ENCODE measurements around the gene ELP6.

ELP6 gene

GRCh38 chr3:47513125-47513929 is at the start of gene ELP6:
ELP6 (minus strand) TSS chr3:47513712; CDS start chr3:47513590, 122 bp downstream.
- DNase-seq: peak; percentile 97

GRCh38 chr3:47556351-47556750 is 42.8 kb upstream of the ELP6 start:
- DNase-seq: no peak

GRCh38 chr3:47554335-47554734 is 40.8 kb upstream of the ELP6 start:
- DNase-seq: no peak

- no peak for DNase-seq
Observed at GRCh38 chr3:47553407-47553806, 39.9 kb upstream of the ELP6 start.

GRCh38 chr3:47542471-47543173 is 29.1 kb upstream of the ELP6 start:
- no peak for DNase-seq

GRCh38 chr3:47541583-47542108 is 28.1 kb upstream of the ELP6 start:
- DNase-seq: no peak

GRCh38 chr3:47540281-47540680 is 26.8 kb upstream of the ELP6 start:
- no peak for DNase-seq

- no peak for DNase-seq
Observed at GRCh38 chr3:47536967-47537366, 23.5 kb upstream of the ELP6 start.

- no peak for DNase-seq
Observed at GRCh38 chr3:47536221-47536891, 22.8 kb upstream of the ELP6 start.

- DNase-seq: no peak
Observed at GRCh38 chr3:47533996-47534454, 20.5 kb upstream of the ELP6 start.

- DNase-seq: no peak
Observed at GRCh38 chr3:47533481-47533880, 20.0 kb upstream of the ELP6 start.

- no peak for DNase-seq
Observed at GRCh38 chr3:47527952-47528725, 14.6 kb upstream of the ELP6 start.

GRCh38 chr3:47525617-47526016 is 12.1 kb upstream of the ELP6 start:
- DNase-seq: no peak

- DNase-seq: no peak
Observed at GRCh38 chr3:47523310-47524073, 10.0 kb upstream of the ELP6 start.

GRCh38 chr3:47522082-47522987 is 8.8 kb upstream of the ELP6 start:
- peak; percentile 85 for DNase-seq

GRCh38 chr3:47520756-47521155 is 7.2 kb upstream of the ELP6 start:
- DNase-seq: no peak

- DNase-seq: no peak
Observed at GRCh38 chr3:47517937-47518336, 4.4 kb upstream of the ELP6 start.

- DNase-seq: no peak
Observed at GRCh38 chr3:47515864-47516319, 2.4 kb upstream of the ELP6 start.

GRCh38 chr3:47515100-47515499 is 1.6 kb upstream of the ELP6 start:
- DNase-seq: no peak

- peak; percentile 32 for DNase-seq
Observed at GRCh38 chr3:47512416-47513124, 942 bp downstream of the ELP6 start.

Data from CD4-positive, alpha-beta T cell treated with Interleukin-17A for 1 hour (primary cell).